ENCODE measurements around the gene ATP6AP2. TPM values are rescaled to one million over a fixed set of nuclear protein-coding genes. Genes with fewer than 3 reads are reported as not detected.

The ATP6AP2 gene
- total RNA-seq, 1 experiment from 2014 or later: 67.5 TPM

- Histone ChIP-seq H2AK5ac (ENCODE audit: insufficient read length, low read length) (no peak overlapping the region), H2BK15ac (ENCODE audit: low read depth, low read length) (no peak overlapping the region), H3K56ac (ENCODE audit: insufficient read length, low read depth, low read length) (no peak overlapping the region), H3K27ac (ENCODE audit: insufficient read length, low read depth, low read length) (no peak overlapping the region), H2BK5ac (ENCODE audit: insufficient read length, low read length) (no peak overlapping the region), H3K27me3 (ENCODE audit: insufficient read depth, low read length) (no peaks in the 10 kb centered on the region), H3K4ac (ENCODE audit: low read depth, low read length) (no peak overlapping the region), H4K5ac (ENCODE audit: insufficient read length, low read depth, low read length) (no peak overlapping the region), H3T11ph (ENCODE audit: low read length) (no peak overlapping the region), H3K18ac (ENCODE audit: insufficient read length, low read depth, low read length) (no peak overlapping the region), H4K8ac (replicated peaks; ENCODE audit: insufficient read length, low read depth, low read length) (no peak overlapping the region), H2BK12ac (ENCODE audit: insufficient read length, low read depth, low read length) (no peak overlapping the region), H4K91ac (ENCODE audit: insufficient read length, low read depth, low read length) (no peak overlapping the region), H4K20me1 (ENCODE audit: control insufficient read depth, insufficient read depth, insufficient read length) (no peaks in the 10 kb centered on the region), H3K9me3 (ENCODE audit: control insufficient read depth, low read depth, low read length) (no peaks in the 10 kb centered on the region), H3K79me2 (ENCODE audit: insufficient read depth, low read length) (peaks cover 3% of the 10 kb centered on the region; the same call in 1 of the 2 replicates), H3K4me2 (ENCODE audit: insufficient read depth, insufficient read length, low read length) (no peak overlapping the region), H2BK120ac (ENCODE audit: low read depth, low read length, poor library complexity, severe bottlenecking) (no peak overlapping the region), H3K23ac (ENCODE audit: insufficient read length, low read depth, low read length) (no peak overlapping the region), H3K9ac (ENCODE audit: extremely low read depth, insufficient read length, low read length) (no peak overlapping the region), H3K79me1 (ENCODE audit: insufficient read depth, low read depth, low read length, poor library complexity, severe bottlenecking) (peaks cover under 1% of the 10 kb centered on the region), H3K4me1 (ENCODE audit: insufficient read depth, low read length) (no peaks in the 10 kb centered on the region), H3K14ac (ENCODE audit: insufficient read depth, low read length) (no peak overlapping the region), H2BK20ac (ENCODE audit: low read depth, low read length, poor library complexity, severe bottlenecking) (no peak overlapping the region), H3K23me2 (ENCODE audit: insufficient read length, low read depth, low read length, poor library complexity, severe bottlenecking) (peaks cover 4% of the 10 kb centered on the region), H2AFZ (ENCODE audit: low read length) (no peak overlapping the region)
- Mint-ChIP-seq H3K4me3 (no peak overlapping the region), H3K36me3 (ENCODE audit: insufficient read depth in 1 of 3, low read depth in 3 of 3) (peaks cover 0 to 5% (median 4%) of the 10 kb centered on the region in 3 experiments; a peak in 4 of 7 replicates), H3K27ac (no peak overlapping the region), H3K9me3 (peaks cover 62 to 64% of the 10 kb centered on the region in 2 experiments), H3K4me1 (peaks cover 7 to 10% of the 10 kb centered on the region in 2 experiments; a peak in 3 of 4 replicates), H3K27me3 (ENCODE audit: low read depth) (peaks cover 2% of the 10 kb centered on the region; the same call in 1 of the 2 replicates)
- TF ChIP-seq, protein P1, sequence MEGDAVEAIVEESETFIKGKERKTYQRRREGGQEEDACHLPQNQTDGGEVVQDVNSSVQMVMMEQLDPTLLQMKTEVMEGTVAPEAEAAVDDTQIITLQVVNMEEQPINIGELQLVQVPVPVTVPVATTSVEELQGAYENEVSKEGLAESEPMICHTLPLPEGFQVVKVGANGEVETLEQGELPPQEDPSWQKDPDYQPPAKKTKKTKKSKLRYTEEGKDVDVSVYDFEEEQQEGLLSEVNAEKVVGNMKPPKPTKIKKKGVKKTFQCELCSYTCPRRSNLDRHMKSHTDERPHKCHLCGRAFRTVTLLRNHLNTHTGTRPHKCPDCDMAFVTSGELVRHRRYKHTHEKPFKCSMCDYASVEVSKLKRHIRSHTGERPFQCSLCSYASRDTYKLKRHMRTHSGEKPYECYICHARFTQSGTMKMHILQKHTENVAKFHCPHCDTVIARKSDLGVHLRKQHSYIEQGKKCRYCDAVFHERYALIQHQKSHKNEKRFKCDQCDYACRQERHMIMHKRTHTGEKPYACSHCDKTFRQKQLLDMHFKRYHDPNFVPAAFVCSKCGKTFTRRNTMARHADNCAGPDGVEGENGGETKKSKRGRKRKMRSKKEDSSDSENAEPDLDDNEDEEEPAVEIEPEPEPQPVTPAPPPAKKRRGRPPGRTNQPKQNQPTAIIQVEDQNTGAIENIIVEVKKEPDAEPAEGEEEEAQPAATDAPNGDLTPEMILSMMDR (conservative IDR thresholded peaks at IDR 0.05): no peak
- no CpG with 5 or more reads among the region's 7 CpGs for WGBS (ENCODE audit: extremely low coverage, insufficient read length, low lambda C conversion rate)
- DNase-seq: no peak
Measured at GRCh38 chrX:40578039-40578695, 2.6 kb upstream of the ATP6AP2 start.
